K562 (cell line): Measurements from ENCODE around the gene NUSAP1. TPM values are rescaled to one million over a fixed set of nuclear protein-coding genes. Genes with fewer than 3 reads are reported as not detected.

ENCODE experiments used
- ATAC-seq: fragments of 200-7000 bp; cut with Tn5 transposase; 3 replicates; pipeline ENCODE4 v1.9.1; 2020; ENCODE audit warnings: moderate library complexity
- BruUV-seq: library from RNA; stranded (reverse); fragments of 400-500 nt; replicated peaks from 2 replicates; lab custom pipeline; 2021; lab: Mats Ljungman, UMichigan
- CTCF ChIA-PET: fragments of 300-600 bp; formaldehyde crosslinking; extraction: SDS; loops from one replicate; lab custom pipeline; 2021; ENCODE audit warnings: low intra/inter-chr PET ratio; lab: Yijun Ruan, JAX
- POLR2A ChIA-PET: fragments of 300-600, 350-650 bp; sonication (Branson Sonifier 250); formaldehyde crosslinking; extraction: SDS; loops from one replicate; lab custom pipeline; 2021; ENCODE audit warnings: antibody characterized with exemption, inconsistent platforms; lab: Yijun Ruan, JAX
- DNase-seq, 4 experiments: peaks; one replicate each; pipeline versions ENCODE4 v3.0.0 to v3.0.0-alpha.2; 2011 to 2018; ENCODE audit warnings: low spot score in 3 of 4, mixed read lengths in 3 of 4; ENCODE audit errors: extremely low read depth in 1 of 4
- FAIRE-seq: peaks from 2 replicates; lab custom pipeline; 2011; peaks lifted over from hg19 to GRCh38; lab: Jason Lieb, UNC
- H2AFZ ChIP-seq: 2 replicates; pipeline ENCODE4 v1.6.0; 2011; ENCODE audit warnings: low read depth, low read length, control low read depth, inconsistent platforms
- H3K27ac ChIP-seq: fragments of 200-600 bp; 3 replicates; pipeline ENCODE4 v1.8.0; 2011; ENCODE audit warnings: low read depth, mild to moderate bottlenecking, control low read depth, inconsistent platforms, low read length, moderate library complexity, mixed read lengths; ENCODE audit errors: extremely low read depth
- H3K27me3 ChIP-seq, 2 experiments: fragments of 300-600 bp in 1 of 2; 2 replicates in 1 of 2; 3 replicates in 1 of 2; pipeline versions ENCODE4 v1.6.0 to v1.8.0; 2011; ENCODE audit warnings: inconsistent platforms in 2 of 2, low read length in 2 of 2, mild to moderate bottlenecking in 1 of 2, mixed read lengths in 1 of 2, moderate library complexity in 1 of 2; ENCODE audit not compliant: control insufficient read depth in 2 of 2, insufficient read depth in 2 of 2
- H3K36me3 ChIP-seq: fragments of 300-600 bp; 3 replicates; pipeline ENCODE4 v1.8.0; 2011; ENCODE audit warnings: mild to moderate bottlenecking, low read length, inconsistent platforms; ENCODE audit not compliant: control insufficient read depth, insufficient read depth
- H3K4me1 ChIP-seq, 2 experiments: fragments of 200-600 bp in 1 of 2; replicated peaks in 1 of 2; 2 replicates in 1 of 2; 3 replicates in 1 of 2; pipeline versions ENCODE4 v1.5.1 to v1.8.0; 2011; ENCODE audit warnings: inconsistent platforms in 2 of 2, low read length in 2 of 2, mild to moderate bottlenecking in 1 of 2, mixed read lengths in 1 of 2, moderate library complexity in 1 of 2; ENCODE audit not compliant: control insufficient read depth in 2 of 2, insufficient read depth in 2 of 2
- H3K4me2 ChIP-seq: 2 replicates; pipeline ENCODE4 v1.6.1; 2011; ENCODE audit warnings: low read length, control low read depth, inconsistent platforms, mixed read lengths; ENCODE audit not compliant: insufficient read depth
- H3K4me3 ChIP-seq: fragments of 200-600 bp; sonication (generic), shearing (Covaris generic); 2 replicates; pipeline ENCODE4 v1.5.1; 2016; ENCODE audit warnings: control low read depth, inconsistent platforms
- H3K79me2 ChIP-seq: fragments of 200-600 bp; 3 replicates; pipeline ENCODE4 v1.8.0; 2011; ENCODE audit warnings: low read length, inconsistent platforms; ENCODE audit not compliant: control insufficient read depth, insufficient read depth
- H3K9ac ChIP-seq, 2 experiments: 2 replicates each; pipeline versions ENCODE4 v1.6.0 to v1.6.1; 2011; ENCODE audit warnings: low read depth in 2 of 2, low read length in 2 of 2, control low read depth in 1 of 2, inconsistent platforms in 1 of 2, mild to moderate bottlenecking in 1 of 2, mixed read lengths in 1 of 2; ENCODE audit not compliant: insufficient read depth in 1 of 2
- H3K9me1 ChIP-seq: one replicate; pipeline ENCODE4 v1.6.0; 2011; ENCODE audit warnings: inconsistent platforms, mild to moderate bottlenecking, low read length, moderate library complexity; ENCODE audit not compliant: control insufficient read depth, insufficient read depth
- H3K9me3 ChIP-seq: replicated peaks from 2 replicates; pipeline ENCODE4 v1.5.1; 2011; ENCODE audit warnings: low read depth, low read length, inconsistent platforms; ENCODE audit not compliant: control insufficient read depth, insufficient read depth
- H4K20me1 ChIP-seq: replicated peaks from 2 replicates; pipeline ENCODE4 v1.6.1; 2011; ENCODE audit warnings: low read length, inconsistent platforms, mixed read lengths; ENCODE audit not compliant: control insufficient read depth, insufficient read depth
- ARID1B ChIP-seq: fragments of 450-650 bp; IDR thresholded peaks from 2 replicates; pipeline ENCODE4 v1.6.1; 2016; ENCODE audit warnings: antibody characterized with exemption, mild to moderate bottlenecking, inconsistent platforms
- BHLHE40 ChIP-seq: IDR thresholded peaks from 2 replicates; pipeline ENCODE4 v1.6.1; 2011; ENCODE audit warnings: low read length, improper control_type of control experiment
- DPF2 ChIP-seq: fragments of 450-650 bp; IDR thresholded peaks from 2 replicates; pipeline ENCODE4 v1.6.1; 2016
- KAT7 ChIP-seq: sonication (generic); formaldehyde crosslinking; IDR thresholded peaks from 2 replicates; pipeline ENCODE4 v1.8.0; 2022; ENCODE audit warnings: missing genetic modification reagents, mild to moderate bottlenecking, borderline replicate concordance
- KDM1A ChIP-seq, 2 experiments: fragments of 450-650 bp; IDR thresholded peaks; 2 replicates each; pipeline ENCODE4 v1.6.1; 2016; ENCODE audit warnings: mild to moderate bottlenecking in 2 of 2
- LARP7 ChIP-seq: fragments of 450-650 bp; IDR thresholded peaks from 2 replicates; pipeline ENCODE4 v1.6.1; 2016
- PHF20 ChIP-seq: fragments of 450-650 bp; IDR thresholded peaks from 2 replicates; pipeline ENCODE4 v1.6.1; 2018; ENCODE audit not compliant: partially characterized antibody
- POLR2AphosphoS5 ChIP-seq: IDR thresholded peaks from 2 replicates; pipeline ENCODE4 v1.6.1; 2011; ENCODE audit warnings: mild to moderate bottlenecking, low read depth, low read length, moderate library complexity; ENCODE audit not compliant: control insufficient read depth, insufficient read depth
- RBFOX2 ChIP-seq: fragments of 200-400 bp; formaldehyde crosslinking; IDR thresholded peaks from 2 replicates; pipeline ENCODE4 v1.6.1; 2017; ENCODE audit warnings: low read depth, mild to moderate bottlenecking, low read length, moderate library complexity
- RFX1 ChIP-seq: fragments of 450-650 bp; IDR thresholded peaks from 2 replicates; pipeline ENCODE4 v1.6.1; 2016; ENCODE audit warnings: mild to moderate bottlenecking, moderate library complexity
- SIX5 ChIP-seq, 2 experiments: IDR thresholded peaks; 2 replicates each; pipeline ENCODE4 v1.6.1; 2011; ENCODE audit warnings: low read length in 2 of 2, borderline replicate concordance in 1 of 2, low read depth in 1 of 2, mild to moderate bottlenecking in 1 of 2, moderate library complexity in 1 of 2; ENCODE audit not compliant: insufficient read depth in 1 of 2
- SMARCC2 ChIP-seq: fragments of 450-650 bp; IDR thresholded peaks from 2 replicates; pipeline ENCODE4 v1.6.1; 2017; ENCODE audit warnings: antibody characterized with exemption, moderate library complexity, mild to moderate bottlenecking, low read depth
- TRIM24 ChIP-seq, 2 experiments: fragments of 450-650 bp; IDR thresholded peaks; 2 replicates each; pipeline ENCODE4 v1.6.1; 2016
- ZNF384 ChIP-seq: IDR thresholded peaks from 2 replicates; pipeline ENCODE4 v1.6.1; 2012; ENCODE audit warnings: low read depth, low read length, improper control_type of control experiment
- WGBS: fragments of 100-300 bp; shearing (Covaris generic); methylation state at CpG from one replicate; pipeline ENCODE4 v1.1.6; 2016; ENCODE audit warnings: low coverage, mixed read lengths; ENCODE audit not compliant: insufficient coverage; ENCODE audit errors: missing lambda C conversion rate; 5-methylcytosine and 5-hydroxymethylcytosine counted together
- in situ Hi-C: fragments of 300-500 bp; cut with MboI; formaldehyde crosslinking; loops from 4 replicates; pipeline ENCODE4 v1.15.0; 2018; ENCODE audit warnings: inconsistent platforms, mixed read lengths
- intact Hi-C: fragments of 100-400 bp; cut with micrococcal nuclease; formaldehyde crosslinking; loops from 2 replicates; pipeline ENCODE4 v1.14.2; 2022
- polyA plus RNA-seq, 8 experiments: library from polyadenylated mRNA; depleted of rRNA in 4 of 8; stranded (reverse) in 5 of 8; unstranded in 3 of 8; fragments of >200 nt; fragmentation: Nextera tagmentation in 2 of 8; fragmentation: Illumina TruSeq in 1 of 8; extraction: Ambion mirVana in 2 of 8; extraction: Trizol in 1 of 8; gene quantifications; 2 replicates each; pipeline versions ENCODE4 v1.2.1 to v1.2.3, GENCODE V29; 2011 to 2014; ENCODE audit warnings: inconsistent platforms in 1 of 8, missing spikeins in 1 of 8
- total RNA-seq, 7 experiments: library from RNA; depleted of rRNA in 6 of 7; stranded (reverse); fragments of >200 nt in 6 of 7; fragmentation: Illumina TruSeq in 2 of 7; extraction: Trizol in 2 of 7; gene quantifications; 2 replicates each; pipeline versions ENCODE4 v1.2.1 to v1.2.3, GENCODE V29; 2011 to 2021; ENCODE audit warnings: low replicate concordance in 1 of 7
- TF ChIP-seq, protein P1 (sequence below), 2 experiments: fragments of 450-650 bp; IDR thresholded peaks; 2 replicates each; pipeline ENCODE4 v1.6.1; 2018; ENCODE audit warnings: mild to moderate bottlenecking in 2 of 2, low read depth in 1 of 2; ENCODE audit not compliant: partially characterized antibody in 2 of 2

Gene NUSAP1
- total and polyA plus RNA-seq, 9 of the 15 experiments (the other 6 are each of a cell fraction or from before 2014, with no cell fraction given): 119 to 266 (median 227) TPM

DNA sequence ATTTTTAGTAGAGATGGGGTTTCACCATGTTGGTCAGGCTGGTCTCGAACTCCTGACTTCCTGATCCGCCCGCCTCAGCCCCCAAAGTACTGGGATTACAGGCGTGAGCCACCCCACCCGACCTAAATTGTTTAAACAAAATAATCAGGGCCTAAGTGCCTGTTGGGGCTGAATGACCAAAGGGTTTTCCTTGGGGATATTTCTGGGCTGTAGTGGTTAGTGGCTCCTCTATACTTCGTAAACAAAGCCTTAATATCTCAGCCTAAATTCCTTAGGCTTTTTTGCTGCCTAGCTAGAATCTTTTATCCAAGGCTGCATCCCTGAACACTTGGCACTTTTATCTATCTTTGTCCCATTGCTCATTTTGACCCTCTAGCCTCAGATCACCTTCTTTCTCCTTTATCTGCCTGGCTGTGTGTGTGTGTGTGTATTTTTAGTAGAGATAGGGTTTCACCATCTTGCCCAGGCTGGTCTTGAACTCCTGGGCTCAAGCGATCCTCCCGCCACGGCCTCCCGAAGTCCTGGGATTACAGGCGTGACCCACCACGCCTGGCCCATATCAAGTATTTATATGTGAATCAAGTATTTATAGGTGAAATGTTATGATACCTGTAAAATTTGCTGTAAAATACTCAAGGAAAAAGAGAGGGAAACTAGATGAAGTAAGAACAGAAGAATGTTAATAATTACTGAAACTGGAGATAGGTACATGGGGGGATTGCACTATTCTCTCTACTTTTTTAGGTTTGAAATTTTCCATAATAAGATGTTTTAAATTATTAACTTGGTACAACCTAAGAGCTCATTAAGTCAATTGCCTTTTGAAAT lies 1.8 kb downstream of the NUSAP1 start (continued):
- TF ChIP-seq, protein P1, sequence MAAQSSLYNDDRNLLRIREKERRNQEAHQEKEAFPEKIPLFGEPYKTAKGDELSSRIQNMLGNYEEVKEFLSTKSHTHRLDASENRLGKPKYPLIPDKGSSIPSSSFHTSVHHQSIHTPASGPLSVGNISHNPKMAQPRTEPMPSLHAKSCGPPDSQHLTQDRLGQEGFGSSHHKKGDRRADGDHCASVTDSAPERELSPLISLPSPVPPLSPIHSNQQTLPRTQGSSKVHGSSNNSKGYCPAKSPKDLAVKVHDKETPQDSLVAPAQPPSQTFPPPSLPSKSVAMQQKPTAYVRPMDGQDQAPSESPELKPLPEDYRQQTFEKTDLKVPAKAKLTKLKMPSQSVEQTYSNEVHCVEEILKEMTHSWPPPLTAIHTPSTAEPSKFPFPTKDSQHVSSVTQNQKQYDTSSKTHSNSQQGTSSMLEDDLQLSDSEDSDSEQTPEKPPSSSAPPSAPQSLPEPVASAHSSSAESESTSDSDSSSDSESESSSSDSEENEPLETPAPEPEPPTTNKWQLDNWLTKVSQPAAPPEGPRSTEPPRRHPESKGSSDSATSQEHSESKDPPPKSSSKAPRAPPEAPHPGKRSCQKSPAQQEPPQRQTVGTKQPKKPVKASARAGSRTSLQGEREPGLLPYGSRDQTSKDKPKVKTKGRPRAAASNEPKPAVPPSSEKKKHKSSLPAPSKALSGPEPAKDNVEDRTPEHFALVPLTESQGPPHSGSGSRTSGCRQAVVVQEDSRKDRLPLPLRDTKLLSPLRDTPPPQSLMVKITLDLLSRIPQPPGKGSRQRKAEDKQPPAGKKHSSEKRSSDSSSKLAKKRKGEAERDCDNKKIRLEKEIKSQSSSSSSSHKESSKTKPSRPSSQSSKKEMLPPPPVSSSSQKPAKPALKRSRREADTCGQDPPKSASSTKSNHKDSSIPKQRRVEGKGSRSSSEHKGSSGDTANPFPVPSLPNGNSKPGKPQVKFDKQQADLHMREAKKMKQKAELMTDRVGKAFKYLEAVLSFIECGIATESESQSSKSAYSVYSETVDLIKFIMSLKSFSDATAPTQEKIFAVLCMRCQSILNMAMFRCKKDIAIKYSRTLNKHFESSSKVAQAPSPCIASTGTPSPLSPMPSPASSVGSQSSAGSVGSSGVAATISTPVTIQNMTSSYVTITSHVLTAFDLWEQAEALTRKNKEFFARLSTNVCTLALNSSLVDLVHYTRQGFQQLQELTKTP (IDR thresholded peaks at IDR 0.05; ENCODE audit: low read depth in 1 of 2, partially characterized antibody in 2 of 2): peak in 1 of 2 experiments; percentile 9
- TF ChIP-seq SMARCC2 (peak; percentile 65; the same call in 1 of the 2 replicates), SIX5 (IDR thresholded peaks at IDR 0.05; ENCODE audit: borderline replicate concordance in 1 of 2, insufficient read depth in 1 of 2, low read depth in 1 of 2, low read length in 2 of 2) (no peak), TRIM24 (IDR thresholded peaks at IDR 0.05) (peak; percentile 48 to 71; a peak in 2 of 4 replicates)

DNA sequence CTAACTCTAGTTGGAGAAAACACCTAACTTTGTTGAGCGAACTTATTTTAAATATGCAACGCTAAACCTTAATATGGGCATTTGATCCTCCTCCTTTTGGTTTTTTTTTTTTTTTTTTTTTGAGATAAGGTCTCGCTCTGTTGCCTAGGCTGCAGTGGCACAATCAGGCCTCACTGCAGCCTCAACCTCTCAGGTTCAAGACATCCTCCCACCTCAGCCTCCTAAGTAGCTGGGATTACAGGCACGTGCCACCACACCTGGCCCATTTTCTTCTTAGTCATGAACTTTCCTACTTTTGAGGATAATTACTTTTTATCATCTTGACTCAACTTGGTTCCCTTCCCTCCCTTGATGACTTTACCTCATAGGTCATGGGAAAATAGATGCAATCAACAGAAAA lies 3.9 kb downstream of the NUSAP1 start:
- Histone ChIP-seq H3K79me2 (peaks cover 94% of the 10 kb centered on the region), H3K9me3 (no peaks in the 10 kb centered on the region), H2AFZ (no peak overlapping the region), H3K9me1 (no peaks in the 10 kb centered on the region), H4K20me1 (peaks cover 7% of the 10 kb centered on the region; the same call in 1 of the 2 replicates), H3K27ac (no peak overlapping the region), H3K4me1 (peaks cover 4 to 6% of the 10 kb centered on the region in 2 experiments; a peak in 2 of 5 replicates), H3K36me3 (peaks cover 49% of the 10 kb centered on the region), H3K27me3 (no peaks in the 10 kb centered on the region), H3K4me2 (no peak overlapping the region), H3K4me3 (no peak overlapping the region), H3K9ac (0 out of 4 replicates have a peak overlapping the region, but pooled peaks of 1 of the 2 experiments have one; percentile 23)
- CTCF ChIA-PET: no interaction called here
- 41% methylated on average over 4 of the region's 4 CpGs for WGBS
- POLR2A ChIA-PET: interaction anchor here (0.5 to 0.8 kb wide), 3 partner anchors 10 to 50 kb away, joined by 3 read pairs; no protein-coding TSS in a partner anchor
- no peak for FAIRE-seq
- in situ Hi-C loops (no loop called here), intact Hi-C loops (no loop called here)
- DNase-seq: peak in 1 of 4 experiments; percentile 22
- no peak for ATAC-seq
- no peak for TF ChIP-seq LARP7
- TF ChIP-seq DPF2: 0 out of 2 replicates have a peak, but pooled peaks have one; percentile 30
- TF ChIP-seq KAT7 (CRISPR knock-in tag): no peak
- no peak for TF ChIP-seq PHF20
- TF ChIP-seq ZNF384: peak; percentile 55; the same call in 1 of the 2 replicates
- peak; percentile 28; the same call in 1 of the 2 replicates for TF ChIP-seq ARID1B
- peak; percentile 32; the same call in 1 of the 2 replicates for TF ChIP-seq POLR2AphosphoS5
- peak; percentile 68 for TF ChIP-seq BHLHE40
- peak in 1 of 2 experiments; percentile 29; a peak in 1 of 4 replicates for TF ChIP-seq KDM1A (IDR thresholded peaks at IDR 0.05)
- 0 out of 2 replicates have a peak, but pooled peaks have one; percentile 14 for TF ChIP-seq RBFOX2
- TF ChIP-seq RFX1: peak; percentile 58
- BruUV-seq: no TSS peak
